Pancreas (tissue), 10 donors: ENCODE results near the gene RPS3. TPM values are rescaled to one million over a fixed set of nuclear protein-coding genes. Genes with fewer than 3 reads are reported as not detected.
A peak's percentile ranks its signal among the peaks of the same experiment; 100 is the strongest.

Experiments
- ATAC-seq, 4 donors: fragments of 200-7000 bp; cut with Tn5 transposase; one replicate each; pipeline versions ENCODE4 v1.8.0 to v1.9.1; 2020; ENCODE audit warnings: mild to moderate bottlenecking in 4 of 4, moderate library complexity in 4 of 4
- DNase-seq, 6 donors: peaks; one replicate each; pipeline ENCODE4 v3.0.0-alpha.2; 2020
- FAIRE-seq: peaks from 2 replicates; lab custom pipeline; 2012; peaks lifted over from hg19 to GRCh38; lab: Jason Lieb, UNC
- H3K27ac ChIP-seq, 4 donors: fragments of 200-600 bp; sonication (generic); 1 replicate in 3 of 4; 2 replicates in 1 of 4; pipeline versions ENCODE4 v1.5.0 to v1.8.0; 2020
- H3K27me3 ChIP-seq, 4 donors: fragments of 200-600 bp; one replicate each; pipeline ENCODE4 v1.8.0; 2021
- H3K36me3 ChIP-seq, 3 donors: fragments of 200-600 bp; sonication (generic) in 1 of 3; one replicate each; pipeline versions ENCODE4 v1.5.0 to v1.8.0; 2020 to 2021
- H3K4me1 ChIP-seq, 3 donors: fragments of 200-600 bp; one replicate each; pipeline ENCODE4 v1.8.0; 2021
- H3K4me3 ChIP-seq, 4 donors: fragments of 200-600 bp; sonication (generic) in 2 of 4; one replicate each; pipeline versions ENCODE4 v1.5.0 to v1.8.0; 2020 to 2021
- H3K9me3 ChIP-seq, 4 donors: fragments of 200-600 bp; one replicate each; pipeline ENCODE4 v1.8.0; 2021
- CTCF ChIP-seq, 4 donors: fragments of 200-600 bp; sonication (generic) in 3 of 4; IDR thresholded peaks; one replicate each; pipeline versions ENCODE4 v1.5.0 to v1.8.0; 2021; ENCODE audit warnings: antibody characterized with exemption in 4 of 4
- WGBS, 2 donors: extraction: QIAGEN DNeasy Blood & Tissue Kit; methylation state at CpG; one replicate each; pipeline ENCODE4 v1.1.7; 2013; 5-methylcytosine and 5-hydroxymethylcytosine counted together
- intact Hi-C, 3 donors: fragments of 100-400 bp; cut with DNase I; formaldehyde crosslinking; loops; one replicate each; pipeline versions ENCODE4 v1.11.1 to v1.14.2; 2022
- polyA plus RNA-seq, 2 donors: library from polyadenylated mRNA; stranded (reverse); fragments of 200-250 nt; gene quantifications; one replicate each; pipeline ENCODE4 v1.2.3, GENCODE V29; 2013
- total RNA-seq, 6 donors: library from RNA; stranded (reverse); fragmentation: NEBNext Ultra II Directional in 4 of 6; extraction: Animal tissue kit (Norgen Biotek cat#: 25700) in 4 of 6; gene quantifications; one replicate each; pipeline versions ENCODE4 v1.2.1 to v1.2.4, GENCODE V29; 2021 to 2023
- donor health status: healthy with polysubstance abuse.
- donor health status: DM: no; HTN: no; CAD: no; lungs with moderate emphysema.
- donor health status: DM: no; HTN: no; CAD: no.
- donor health status: control.
- donor health status: control.
- donor health status: Bipolar disorder and iron deficiency.
- donor health status: DM: yes; HTN: yes; CAD: no.
- donor health status: DM: no; HTN: no; CAD: no.
- donor health status: DM: no; HTN: no; CAD: no.
- donor health status: DM: yes; HTN: yes; CAD: no.

RPS3 gene
- total and polyA plus RNA-seq, 8 donors, result 824 to 1,938 (median 1,393) TPM

GRCh38 chr11:75443043-75443442, 43.7 kb downstream of the RPS3 start:
- 90 to 92% methylated on average over 12 of the region's 12 CpGs for WGBS, 2 donors
- Histone ChIP-seq H3K27me3 (no peaks in the 10 kb centered on the region), H3K4me3 (no peak overlapping the region), H3K36me3 (no peaks in the 10 kb centered on the region), H3K27ac (no peak overlapping the region), H3K4me1 (no peaks in the 10 kb centered on the region), H3K9me3 (no peaks in the 10 kb centered on the region)
- TF ChIP-seq CTCF (IDR thresholded peaks at IDR 0.05), result no peak
- ATAC-seq (no peak), DNase-seq (peak in 1 of 6 donors; percentile 58), FAIRE-seq (no peak)
- intact Hi-C loops, result loop anchor here in 2 of 3 donors (5.0 to 10.0 kb wide), 3 partner anchors 48 to 92 kb away; partner anchors contain the start of gene RPS3 (in 1 of the 2)

- ATAC-seq, result peak; percentile 75 to 91 (median 88)
- Histone ChIP-seq H3K4me1 (no peaks in the 10 kb centered on the region), H3K9me3 (no peaks in the 10 kb centered on the region), H3K27me3 (no peaks in the 10 kb centered on the region), H3K4me3 (no peak overlapping the region), H3K36me3 (no peaks in the 10 kb centered on the region), H3K27ac (no peak overlapping the region)
- DNase-seq, result peak; percentile 43 to 91 (median 70)
- TF ChIP-seq CTCF (IDR thresholded peaks at IDR 0.05), result peak; percentile 84 to 91 (median 88)
- FAIRE-seq, result no peak
- WGBS, 2 donors, result 13 to 14% methylated on average over 6 of the region's 6 CpGs
- intact Hi-C loops, result loop anchor here in 2 of 3 donors (10.0 kb wide), 2 partner anchors 51 to 89 kb away; partner anchors contain the start of gene RPS3 (in 1 of the 2)
Measured at GRCh38 chr11:75445315-75445953, 46.1 kb downstream of the RPS3 start.

- no peak for FAIRE-seq
- H3K27me3 ChIP-seq, result no peaks in the 10 kb centered on the region
- intact Hi-C loops, result loop anchor here (2.0 to 10.0 kb wide), 3 partner anchors 53 to 87 kb away; partner anchors contain the start of gene RPS3 (in 1 of the 3)
- no peak for DNase-seq
- no peak for ATAC-seq
- no peaks in the 10 kb centered on the region for H3K36me3 ChIP-seq
- no peak for TF ChIP-seq CTCF (IDR thresholded peaks at IDR 0.05)
- H3K27ac ChIP-seq, result no peak overlapping the region
- WGBS, 2 donors, result 76 to 77% methylated on average over 5 of the region's 5 CpGs
- no peak overlapping the region for H3K4me3 ChIP-seq
- no peaks in the 10 kb centered on the region for H3K4me1 ChIP-seq
- H3K9me3 ChIP-seq, result no peaks in the 10 kb centered on the region
Measured at GRCh38 chr11:75447415-75447814, 48.1 kb downstream of the RPS3 start.

- 89 to 92% methylated on average over 10 of the region's 10 CpGs for WGBS, 2 donors
- TF ChIP-seq CTCF (IDR thresholded peaks at IDR 0.05), result no peak
- Histone ChIP-seq H3K4me1 (peaks cover 4 to 7% (median 7%) of the 10 kb centered on the region in 3 donors), H3K36me3 (no peaks in the 10 kb centered on the region), H3K27ac (no peak overlapping the region), H3K9me3 (no peaks in the 10 kb centered on the region), H3K4me3 (no peak overlapping the region), H3K27me3 (no peaks in the 10 kb centered on the region)
- DNase-seq, result peak in 1 of 6 donors; percentile 65
- no peak for FAIRE-seq
- intact Hi-C loops, result loop anchor here in 2 of 3 donors (10.0 kb wide), 2 partner anchors 54 to 86 kb away; partner anchors contain the start of gene RPS3 (in 1 of the 2)
- ATAC-seq, result no peak
Measured at GRCh38 chr11:75449271-75449670, 50.0 kb downstream of the RPS3 start.

GRCh38 chr11:75449776-75450175, 50.5 kb downstream of the RPS3 start:
- Histone ChIP-seq H3K9me3 (no peaks in the 10 kb centered on the region), H3K36me3 (no peaks in the 10 kb centered on the region), H3K4me1 (peaks cover 5 to 12% (median 11%) of the 10 kb centered on the region in 3 donors), H3K4me3 (no peak overlapping the region), H3K27ac (no peak overlapping the region), H3K27me3 (no peaks in the 10 kb centered on the region)
- 89 to 91% methylated on average over 11 of the region's 11 CpGs for WGBS, 2 donors
- ATAC-seq (no peak), DNase-seq (peak in 1 of 6 donors; percentile 52), FAIRE-seq (no peak)
- no peak for TF ChIP-seq CTCF (IDR thresholded peaks at IDR 0.05)
- intact Hi-C loops, result loop anchor here in 2 of 3 donors (10.0 kb wide), 2 partner anchors 55 to 85 kb away; partner anchors contain the start of gene RPS3 (in 1 of the 2)
